Stimulated activated CD8-positive, alpha-beta memory T cell treated with anti-CD3 and anti-CD28 coated beads, Interleukin-7, amount 100 ng/mL, for 4 hours (primary cell): ENCODE data around the gene ADSL.
A peak's percentile ranks its signal among the peaks of the same experiment; 100 is the strongest.

Source experiments
- DNase-seq, 2 donors: peaks; one replicate each; pipeline ENCODE4 v3.0.0-alpha.2; 2020; ENCODE audit warnings: low read depth in 2 of 2

ADSL gene

DNA sequence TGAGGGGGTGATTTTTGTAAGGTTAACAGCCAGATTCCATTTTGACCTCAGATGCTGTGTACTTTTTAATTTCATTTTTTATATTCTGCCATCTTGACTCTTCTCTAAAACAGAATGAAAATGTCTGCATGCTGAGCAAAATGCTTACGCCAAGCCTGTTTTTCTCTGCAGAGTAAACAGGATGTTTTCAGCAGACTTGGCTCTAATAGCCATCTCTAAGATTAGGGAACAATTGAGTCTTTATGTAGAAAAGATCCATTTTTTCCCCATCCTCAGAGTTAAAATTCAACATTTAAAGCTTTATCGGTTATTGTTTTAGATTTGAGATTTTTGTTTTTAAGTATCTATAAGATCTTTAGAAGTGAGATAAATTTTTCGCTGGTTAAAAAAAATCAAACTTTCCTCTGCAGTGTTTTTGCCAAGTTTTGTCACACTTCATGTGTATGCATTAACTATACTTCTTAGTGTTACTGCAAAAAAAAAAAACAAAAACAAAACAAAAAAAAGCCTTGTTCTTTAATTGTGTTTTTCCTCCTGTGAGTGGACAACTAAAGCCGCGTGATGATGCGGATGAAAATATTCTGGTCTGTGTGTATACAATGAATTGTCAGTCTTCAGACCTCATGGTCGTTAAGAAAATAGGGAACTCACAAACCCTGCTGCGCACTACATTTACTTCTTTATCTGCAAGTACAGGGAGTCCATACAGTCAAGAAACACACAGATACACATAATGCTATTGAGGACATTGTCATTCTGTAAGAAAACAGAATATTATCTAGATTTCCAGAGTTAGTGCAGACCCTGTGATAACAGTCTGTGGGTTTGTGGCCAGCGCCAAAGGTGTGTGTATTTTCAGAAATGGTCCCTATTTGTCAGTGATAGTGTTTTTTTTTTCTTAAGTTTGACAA lies 17.5 kb upstream of the ADSL start:
- DNase-seq: no peak

DNA sequence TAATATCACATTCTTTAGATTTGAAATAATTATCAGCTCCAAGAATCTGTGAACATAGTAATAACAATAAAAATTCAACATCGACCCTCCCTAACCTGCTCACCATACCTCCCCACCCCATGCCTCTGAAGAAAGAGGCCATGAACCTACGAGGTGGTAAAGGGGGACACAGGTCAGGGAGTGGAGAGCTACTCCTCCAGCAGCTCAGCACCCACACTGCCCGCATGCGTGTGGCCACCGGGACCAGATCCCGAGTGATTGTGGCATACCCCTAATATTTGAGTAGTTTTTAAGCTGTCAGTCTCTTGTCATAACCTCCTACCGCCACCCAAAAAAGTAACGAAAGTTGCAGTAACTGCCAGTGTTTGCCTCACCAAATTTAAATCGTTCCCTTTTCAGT lies 16.8 kb upstream of the ADSL start:
- DNase-seq: no peak

DNA sequence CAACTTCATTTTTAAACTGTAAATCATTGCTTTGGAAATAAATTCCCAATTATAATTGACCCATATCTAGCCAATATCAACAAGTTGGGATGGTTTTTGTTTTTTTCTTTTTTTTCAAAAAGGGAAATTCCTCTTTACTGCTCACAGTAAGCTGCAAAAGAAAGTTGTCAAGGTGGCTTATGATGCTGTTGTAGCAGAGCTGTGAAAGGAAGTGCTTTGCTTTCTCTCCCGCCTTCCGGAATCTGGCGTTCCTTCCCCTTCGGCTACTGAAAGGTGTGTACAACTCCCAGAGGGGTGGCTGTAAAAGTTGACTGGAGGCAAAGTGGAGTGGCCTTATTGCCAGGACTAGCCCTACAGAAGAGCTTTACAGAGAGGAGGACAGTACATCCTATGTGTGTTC lies 16.2 kb upstream of the ADSL start:
- no peak for DNase-seq

DNA sequence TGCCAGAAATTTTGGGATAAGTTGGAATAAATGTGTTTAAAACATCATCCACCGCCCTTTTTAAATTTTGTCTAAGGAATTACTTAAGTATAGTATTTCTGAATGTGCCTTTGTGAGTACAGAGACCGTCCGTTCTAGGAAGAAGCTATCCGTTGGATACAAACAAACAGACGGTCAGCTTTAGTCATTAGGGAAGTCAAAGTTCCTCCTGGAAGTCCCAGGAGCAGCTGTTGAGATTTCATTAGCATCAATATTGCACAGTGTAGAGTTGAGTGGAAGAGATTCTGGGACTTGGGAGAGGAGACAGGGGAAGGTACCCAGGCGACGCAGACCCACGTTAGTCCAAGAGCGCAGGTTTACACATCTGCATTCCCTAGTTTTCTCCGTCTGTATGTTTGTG lies 15.7 kb upstream of the ADSL start:
- DNase-seq: no peak

DNA sequence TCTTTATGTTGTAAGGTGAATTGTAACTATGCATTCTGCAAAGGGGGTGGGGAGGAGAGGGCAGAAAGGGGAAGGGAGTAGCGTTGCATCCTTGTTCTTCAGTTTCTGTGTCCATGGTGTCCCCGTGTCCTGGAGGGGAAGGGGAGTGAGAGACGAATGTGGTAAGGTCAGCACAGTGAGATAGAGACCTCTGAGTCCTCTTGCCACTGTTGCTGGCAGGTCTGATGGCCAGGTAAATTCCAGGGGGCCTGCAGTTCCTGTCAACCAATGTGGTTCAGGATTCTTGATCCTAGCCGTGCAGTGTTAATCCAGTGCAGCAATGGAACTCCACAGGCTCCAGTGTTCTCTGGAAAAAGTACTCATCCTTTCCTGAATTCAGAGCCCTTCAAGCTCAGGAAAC lies 14.6 kb upstream of the ADSL start:
- no peak for DNase-seq

DNA sequence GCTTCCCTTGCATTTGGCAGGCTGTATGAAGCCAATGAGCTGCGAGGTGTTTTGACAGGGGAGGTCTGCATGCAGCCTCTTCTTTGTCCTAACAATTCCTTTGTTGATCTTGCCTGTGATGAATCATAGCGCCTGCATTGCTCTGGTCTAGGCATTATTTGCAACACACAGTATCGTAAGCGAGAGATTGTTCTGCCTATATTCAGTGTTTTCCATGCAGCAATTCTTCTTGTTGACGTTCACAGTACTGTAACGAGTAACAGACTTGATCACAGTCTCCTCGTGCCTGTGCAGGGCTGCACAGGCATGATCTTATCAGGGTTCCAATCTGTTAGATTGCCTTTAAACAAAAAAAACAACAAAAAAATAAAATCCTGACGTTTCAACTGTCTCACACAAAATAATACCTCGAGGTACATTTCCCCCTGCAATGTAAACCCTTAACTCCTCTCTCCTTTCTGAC lies 13.9 kb upstream of the ADSL start:
- no peak for DNase-seq

DNA sequence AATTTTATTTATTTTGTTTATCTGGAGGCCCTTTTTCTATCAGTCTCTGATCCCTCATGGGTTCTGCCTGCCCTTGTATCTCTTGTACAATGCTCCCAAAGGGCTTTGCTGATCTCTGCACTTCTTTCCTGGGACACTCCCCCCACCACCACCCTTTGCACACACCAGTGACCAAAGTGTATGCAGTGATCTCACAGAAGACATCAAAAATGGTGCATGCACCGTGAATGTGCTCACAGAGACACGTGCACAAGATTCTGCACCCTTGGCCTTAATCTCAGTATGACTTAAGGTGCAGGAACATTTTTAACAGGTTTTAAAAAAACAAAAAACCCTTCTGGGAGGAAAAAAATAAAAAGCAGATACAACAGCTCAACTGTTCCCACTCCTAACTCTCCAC lies 12.2 kb upstream of the ADSL start:
- DNase-seq: no peak

DNA sequence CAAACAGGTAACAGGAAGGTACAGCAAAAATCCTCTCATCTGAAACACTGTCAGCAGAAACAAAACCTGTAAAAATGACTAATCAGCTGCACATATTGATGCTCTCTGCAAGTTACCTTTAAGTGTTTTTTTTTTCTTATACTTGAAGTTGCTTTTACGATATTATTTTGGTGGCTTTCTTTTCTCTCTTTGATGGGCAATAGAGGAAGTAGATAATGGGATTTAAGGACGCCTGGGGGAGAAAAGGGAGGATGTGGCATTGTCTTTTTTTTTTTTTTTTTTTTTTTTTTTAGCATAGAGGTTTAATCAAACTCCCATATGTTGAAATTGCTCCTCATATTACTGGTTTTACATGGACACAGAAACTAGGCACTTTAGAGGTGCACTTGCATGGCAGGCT lies 11.4 kb upstream of the ADSL start:
- no peak for DNase-seq

DNA sequence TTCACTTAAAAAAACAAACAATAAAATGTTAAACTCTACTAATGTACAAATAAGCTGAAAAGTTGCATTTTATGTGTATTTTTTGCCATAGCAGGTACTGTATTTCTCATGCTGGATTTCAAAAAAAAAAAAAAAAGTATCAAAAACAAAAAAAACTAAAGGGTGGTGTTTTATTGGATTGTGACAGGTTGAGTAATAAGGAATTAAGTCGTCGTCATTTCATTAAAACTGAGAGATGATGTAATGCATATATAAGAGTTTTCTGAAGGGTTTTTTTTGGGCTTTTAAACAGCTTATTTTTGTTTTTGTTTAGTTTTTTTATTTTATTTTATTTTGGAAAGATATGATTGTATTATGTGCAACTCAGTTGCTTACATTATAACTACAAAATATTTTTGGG lies 10.9 kb upstream of the ADSL start:
- DNase-seq: no peak

DNA sequence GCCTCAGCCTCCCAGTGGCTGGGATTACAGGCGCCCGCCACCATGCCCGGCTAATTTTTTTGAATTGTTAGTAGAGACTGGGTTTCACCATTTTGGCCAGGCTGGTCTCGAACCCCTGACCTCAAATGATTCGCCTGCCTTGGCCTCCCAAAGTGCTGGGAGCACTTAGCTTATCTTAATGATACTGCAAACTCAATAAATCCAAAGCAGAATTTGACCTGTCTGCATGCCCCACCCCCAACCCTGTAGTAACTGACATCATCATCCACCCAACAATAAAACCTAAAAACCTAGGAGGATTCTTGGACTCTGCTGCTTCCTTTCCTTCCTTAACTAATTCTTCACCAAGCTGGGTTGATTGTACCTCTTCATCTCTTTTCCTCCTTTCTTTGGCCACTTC lies 6.3 kb upstream of the ADSL start:
- no peak for DNase-seq

DNA sequence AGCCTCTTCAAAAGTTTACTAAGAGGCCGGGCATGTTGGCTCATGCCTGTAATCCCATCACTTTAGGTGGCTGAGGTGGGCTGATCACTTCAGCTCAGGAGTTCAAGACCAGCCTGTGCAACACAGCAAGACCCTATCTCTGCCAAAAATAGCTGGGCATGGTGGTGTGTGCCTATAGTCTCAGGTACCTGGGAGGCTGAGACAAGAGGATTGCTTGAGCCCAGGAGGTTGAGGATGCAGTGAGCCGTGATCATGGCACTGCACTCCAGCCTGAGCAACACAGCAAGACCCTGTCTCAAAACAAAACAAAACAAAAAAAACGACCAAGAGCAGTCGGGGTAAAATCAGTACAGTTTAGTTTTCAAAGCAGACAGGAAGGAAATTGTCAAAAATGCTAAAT lies 4.7 kb upstream of the ADSL start:
- no peak for DNase-seq

DNA sequence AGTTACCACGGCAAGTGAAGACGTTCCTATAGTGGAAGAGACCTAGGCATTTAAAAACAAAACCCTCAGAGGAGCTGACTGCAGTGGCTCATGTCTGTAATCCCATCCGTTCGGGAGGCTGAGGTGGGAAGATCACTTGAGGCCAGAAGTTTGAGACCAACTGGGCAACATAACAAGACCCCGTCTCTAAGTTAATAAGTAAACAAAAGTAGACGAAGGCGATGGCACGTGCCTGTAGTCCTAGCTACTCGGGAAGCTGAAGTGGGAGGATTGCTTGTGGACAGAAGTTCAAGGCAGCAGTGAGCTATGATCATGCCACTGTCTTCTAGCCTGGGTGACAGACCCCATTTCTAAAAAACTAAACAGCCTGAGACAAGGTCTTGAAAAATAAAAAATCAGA lies 3.8 kb upstream of the ADSL start:
- no peak for DNase-seq

DNA sequence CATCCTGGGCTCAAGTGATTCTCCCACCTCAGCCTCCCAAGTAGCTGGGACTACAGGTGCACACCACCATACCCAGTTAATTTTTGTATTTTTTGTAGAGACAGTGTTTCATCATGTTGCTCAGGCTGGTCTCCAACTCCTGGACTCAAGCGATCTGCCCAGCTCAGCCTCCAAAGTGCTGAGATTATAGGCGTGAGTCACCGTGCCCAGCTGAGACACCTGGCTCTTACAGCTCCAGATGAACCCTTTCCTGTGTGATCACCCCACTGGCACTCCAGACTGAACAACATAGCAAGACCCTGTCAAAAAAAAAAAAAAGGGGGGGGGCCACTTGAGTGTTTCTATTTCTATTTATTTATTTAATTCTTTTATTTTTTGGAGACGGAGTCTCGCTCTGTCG lies 1.0 kb upstream of the ADSL start:
- DNase-seq: no peak

DNA sequence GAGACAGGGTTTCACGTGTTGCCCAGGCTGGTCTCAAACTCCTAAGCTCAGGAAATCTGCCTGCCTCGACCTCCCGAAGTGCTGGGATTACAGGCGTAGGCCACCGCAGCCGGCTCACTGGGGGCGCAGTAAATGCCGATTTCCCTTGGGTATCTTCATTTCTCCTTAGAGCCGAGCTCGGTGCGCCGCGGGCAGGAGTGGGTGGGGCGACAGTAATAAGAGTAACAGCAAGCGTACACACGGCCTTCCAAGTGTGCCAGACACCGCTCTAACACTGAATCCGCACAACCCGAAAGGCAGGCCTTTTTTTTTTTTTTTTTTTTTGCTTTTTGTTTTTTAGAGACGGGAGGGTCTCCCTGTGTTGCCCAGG lies 500 bp upstream of the ADSL start:
- DNase-seq: peak; percentile 24 to 48

DNA sequence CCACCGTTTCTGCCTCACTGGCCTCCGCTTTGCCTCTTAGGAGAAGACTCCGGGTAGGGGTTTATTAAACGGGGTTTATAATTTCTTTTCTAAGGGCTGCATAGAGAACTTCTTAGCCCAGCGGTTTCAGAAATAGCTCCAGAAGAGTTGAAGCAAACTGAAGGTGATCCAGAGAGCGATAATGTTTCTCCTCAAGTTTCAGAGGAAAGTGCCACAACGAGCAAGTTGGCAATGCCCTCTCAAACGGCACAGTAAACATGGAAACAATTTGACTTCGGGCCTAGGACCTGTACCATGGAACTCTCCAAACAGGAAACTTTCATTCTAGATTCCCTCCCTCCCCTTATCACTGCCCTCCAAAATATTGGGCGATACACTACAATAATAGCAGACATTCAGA lies 1.0 kb downstream of the ADSL start:
- no peak for DNase-seq

DNA sequence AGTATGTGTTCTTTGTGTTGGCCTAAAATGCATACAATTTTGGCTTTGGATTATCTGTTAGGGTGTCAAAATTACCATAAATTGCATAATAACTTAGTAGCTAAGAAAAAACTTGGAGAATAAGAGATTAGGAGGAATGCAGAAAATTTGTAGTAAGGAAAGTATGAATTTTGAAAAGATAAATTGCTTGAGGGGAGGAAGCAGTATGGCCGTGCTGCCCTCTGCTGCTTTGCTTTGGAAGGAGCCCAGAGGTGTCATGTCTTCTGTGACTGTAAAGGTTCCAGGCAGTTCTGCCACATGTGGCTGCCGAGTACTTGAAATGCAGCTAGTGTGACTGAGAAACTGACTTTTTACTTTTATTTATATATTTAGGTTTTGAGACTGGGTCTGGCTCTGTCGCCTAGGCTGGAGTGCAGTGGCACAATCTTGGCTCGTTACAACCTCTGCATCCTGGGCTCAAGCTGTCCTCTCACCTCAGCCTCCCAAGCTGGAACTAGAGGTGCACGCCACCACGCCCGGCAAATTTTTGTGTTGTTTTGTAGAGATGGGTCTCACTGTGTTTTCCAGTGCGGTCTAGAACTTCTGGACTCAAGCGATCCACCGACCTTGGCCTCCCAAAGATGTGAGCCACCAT lies 1.8 kb downstream of the ADSL start:
- DNase-seq: peak; percentile 47 to 54

DNA sequence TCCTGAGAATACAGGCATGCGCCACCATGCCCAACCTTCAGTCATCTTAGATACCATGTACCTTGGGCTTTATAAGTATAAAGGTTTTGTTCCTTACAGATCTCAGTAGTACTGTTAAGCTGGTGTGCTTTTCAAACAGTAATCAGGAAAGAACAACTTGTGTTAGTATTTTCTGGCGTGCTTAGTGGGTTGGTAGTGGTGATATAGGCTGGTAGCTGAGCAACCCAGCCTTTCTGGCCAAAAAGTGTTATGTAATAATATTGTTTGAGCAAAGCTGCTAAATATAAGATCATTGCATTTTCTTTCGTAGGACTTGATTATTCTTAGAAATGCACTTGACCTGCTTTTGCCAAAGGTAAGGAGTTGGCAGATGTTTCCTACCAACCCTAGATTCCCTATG lies 6.5 kb downstream of the ADSL start:
- no peak for DNase-seq

DNA sequence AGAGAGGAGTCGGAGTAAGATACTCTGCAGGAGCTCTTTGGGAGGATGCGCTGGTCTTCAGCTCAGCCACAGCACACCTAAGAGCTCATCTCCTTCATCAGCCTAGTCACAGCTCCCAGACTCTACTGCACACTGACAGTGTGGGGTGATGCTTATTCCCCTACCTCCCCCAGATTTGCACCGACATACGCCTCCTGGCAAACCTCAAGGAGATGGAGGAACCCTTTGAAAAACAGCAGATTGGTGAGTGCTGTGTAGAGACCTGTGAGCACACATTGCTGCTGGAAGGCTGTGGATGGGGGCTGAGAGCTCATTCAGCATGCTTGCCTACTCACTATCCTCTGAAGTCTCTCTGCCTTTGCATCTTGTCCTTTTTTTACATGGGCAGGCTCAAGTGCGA lies 14.8 kb downstream of the ADSL start:
- no peak for DNase-seq

DNA sequence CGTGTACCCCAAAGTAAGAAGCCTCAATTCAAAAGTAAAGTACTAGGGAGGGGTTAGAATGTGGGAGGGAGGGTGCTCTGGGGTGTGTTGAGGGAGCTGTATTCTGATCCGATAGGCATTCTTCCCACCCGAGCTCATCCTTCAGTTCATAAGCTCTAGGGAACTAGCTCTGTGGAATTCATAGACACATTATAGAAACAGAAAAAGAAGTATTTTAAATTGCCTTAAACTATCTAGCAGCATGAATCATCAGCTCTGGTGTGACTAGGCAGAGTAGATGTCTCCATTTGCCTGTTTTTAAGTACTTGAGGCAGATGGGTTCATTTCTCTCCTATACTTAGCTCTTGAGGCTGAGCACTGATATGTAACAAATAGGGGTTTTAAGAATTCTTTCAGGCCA lies 16.8 kb downstream of the ADSL start:
- DNase-seq: no peak

DNA sequence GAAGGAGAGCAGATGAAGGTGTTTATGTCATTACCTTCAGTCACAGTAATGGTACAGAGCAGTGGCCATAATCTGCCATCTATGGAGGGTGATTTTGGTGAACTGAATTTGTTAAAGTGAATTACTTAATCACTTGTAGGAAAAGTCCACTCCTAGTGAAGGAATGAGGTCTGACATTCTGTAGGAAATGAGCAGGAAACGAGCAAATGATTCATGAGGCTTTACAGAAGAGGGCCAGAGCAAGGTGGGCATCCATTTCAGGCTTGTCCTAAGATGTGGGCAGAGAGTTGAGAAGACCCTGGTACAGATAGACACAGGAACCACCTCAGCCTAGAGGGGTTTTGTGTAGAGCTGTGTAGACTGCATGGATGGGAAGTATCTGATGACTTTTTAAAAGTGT lies 18.1 kb downstream of the ADSL start:
- no peak for DNase-seq

DNA sequence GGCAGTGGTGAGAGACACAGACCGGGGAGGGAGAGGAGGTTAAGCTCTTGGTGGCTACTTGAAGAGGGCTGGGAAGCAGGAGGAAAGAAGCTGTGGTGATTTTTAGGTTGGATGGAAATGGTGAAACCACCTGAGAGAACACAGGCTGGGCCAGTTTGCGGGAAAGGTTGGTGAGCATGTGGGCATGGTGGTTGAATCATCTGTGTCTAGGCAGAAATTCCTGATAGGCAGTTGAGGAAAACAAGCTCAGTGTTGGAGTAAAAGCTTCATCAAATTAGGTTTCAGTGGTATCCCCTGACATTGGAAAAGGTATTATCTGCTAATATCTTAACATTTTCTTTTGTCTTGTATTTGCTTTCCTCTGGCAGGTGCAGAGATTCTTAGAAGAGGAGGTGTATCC lies 19.8 kb downstream of the ADSL start:
- no peak for DNase-seq

DNA sequence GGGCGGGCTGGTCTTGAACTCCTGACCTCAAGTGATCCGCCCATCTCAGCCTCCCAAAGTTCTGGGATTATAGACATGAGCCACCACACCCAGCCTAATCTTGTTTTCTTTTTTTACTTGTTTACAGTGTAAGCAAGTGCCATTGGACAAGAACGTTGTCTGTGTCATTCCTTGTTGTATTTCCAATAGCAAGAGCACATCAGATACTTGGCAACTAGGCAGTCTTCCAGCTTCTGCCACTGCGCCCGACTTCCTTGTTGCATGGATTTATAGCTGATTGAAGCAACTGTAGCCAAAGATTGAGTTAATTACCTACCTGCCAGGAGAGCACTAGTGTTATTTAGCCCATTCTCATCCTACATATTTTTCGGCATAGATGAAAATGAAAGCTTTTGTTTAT lies 21.0 kb downstream of the ADSL start:
- DNase-seq: no peak

DNA sequence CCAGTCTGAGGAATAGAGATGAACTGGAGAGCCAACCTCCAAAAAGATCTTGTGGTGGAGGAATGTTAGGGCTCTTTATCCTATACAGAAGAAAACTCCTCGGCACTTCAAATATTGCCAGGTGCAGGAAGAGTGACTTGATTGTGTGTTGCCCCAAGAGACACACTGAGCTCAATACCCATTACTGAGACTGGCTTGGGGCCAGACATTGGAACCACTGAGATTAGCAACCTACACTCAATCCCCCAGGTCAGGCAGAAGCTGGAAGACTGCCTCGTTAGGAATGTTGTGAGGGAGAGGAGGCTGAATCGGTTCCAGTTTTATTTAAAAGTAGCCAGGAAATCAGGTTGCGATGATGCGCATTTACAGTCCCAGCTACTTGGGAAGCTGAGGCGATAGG lies 21.7 kb downstream of the ADSL start:
- no peak for DNase-seq

DNA sequence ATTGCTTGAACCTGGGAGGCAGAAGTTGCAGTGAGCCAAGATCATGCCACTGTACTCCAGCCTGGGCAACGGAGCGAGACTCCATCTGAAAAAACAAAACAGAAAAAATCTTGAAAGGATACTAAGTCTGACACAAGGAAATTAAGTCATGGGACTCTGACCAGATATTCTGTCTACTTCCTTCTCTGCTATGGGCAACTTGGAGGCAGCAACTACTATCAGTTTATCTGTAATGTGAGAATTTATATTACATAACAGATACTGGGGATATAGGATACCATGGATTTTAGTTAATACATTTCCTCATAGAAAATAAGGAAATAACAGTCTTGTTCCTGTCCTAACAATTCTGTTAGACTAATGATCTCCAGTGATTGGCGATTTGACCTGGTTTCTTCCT lies 22.5 kb downstream of the ADSL start:
- DNase-seq: no peak
